ENCODE data around the gene UBXN4. TPM values are rescaled to one million over a fixed set of nuclear protein-coding genes. Genes with fewer than 3 reads are reported as not detected.
A peak's percentile ranks its signal among the peaks of the same experiment; 100 is the strongest.

UBXN4 gene
- total and polyA plus RNA-seq, 2 of the 13 experiments (the other 11 are each of a cell fraction or from before 2014, with no cell fraction given): 74.2 to 104 TPM

DNA sequence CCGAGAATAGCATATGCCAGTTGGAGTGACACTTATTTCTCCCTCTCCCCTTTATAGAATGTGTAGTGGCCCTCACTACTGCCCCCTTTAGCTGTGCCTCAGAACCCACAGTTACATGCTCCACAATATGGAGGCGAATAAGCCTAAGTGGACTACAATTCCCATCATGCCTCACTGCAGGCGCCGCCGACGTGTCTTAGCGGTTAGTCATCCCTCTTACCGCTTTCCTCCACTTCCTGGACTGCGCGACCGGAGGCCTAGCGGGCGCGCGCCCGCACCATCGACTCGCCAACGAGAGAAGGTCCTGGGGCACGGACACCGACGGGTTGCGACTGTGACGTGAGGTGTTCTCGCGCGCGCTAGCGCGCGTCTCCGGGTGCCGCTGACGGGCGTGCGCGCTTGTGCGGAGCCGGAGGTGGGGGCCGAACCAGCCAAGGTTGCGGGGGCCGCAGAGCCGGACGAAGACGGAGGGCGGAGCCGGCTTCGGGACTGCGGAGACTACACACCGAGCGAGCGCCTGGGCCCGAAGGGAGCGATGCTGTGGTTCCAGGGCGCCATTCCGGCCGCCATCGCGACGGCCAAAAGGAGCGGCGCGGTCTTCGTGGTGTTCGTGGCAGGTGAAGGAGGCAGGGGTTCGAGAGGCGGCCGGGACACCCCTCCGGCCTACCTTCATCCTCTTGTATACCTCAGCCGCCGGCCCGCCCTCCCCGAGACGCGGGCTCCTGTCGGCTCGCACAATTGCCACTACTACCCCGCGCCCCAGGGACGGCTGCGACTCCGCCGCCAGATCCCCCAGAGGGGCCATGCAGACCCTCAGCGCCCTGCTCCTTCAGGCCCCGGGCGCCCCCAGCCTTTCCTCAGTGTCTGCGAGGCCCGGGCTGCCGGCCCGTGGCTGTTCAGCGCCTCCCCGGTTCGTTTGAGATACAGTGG is at the start of gene UBXN4 (continued):
- no peak for TF ChIP-seq ZBTB39 (CRISPR knock-in tag; IDR thresholded peaks at IDR 0.05)
- TF ChIP-seq ZNF34 (CRISPR knock-in tag; IDR thresholded peaks at IDR 0.05; ENCODE audit: borderline replicate concordance): no peak
- TF ChIP-seq DBP (CRISPR knock-in tag; IDR thresholded peaks at IDR 0.05; ENCODE audit: not compliant biosample characterization): peak; percentile 80
- no peak for TF ChIP-seq MZF1 (CRISPR knock-in tag; IDR thresholded peaks at IDR 0.05; ENCODE audit: borderline replicate concordance)
- no peak; the same call in 1 of the 2 replicates for TF ChIP-seq ZFAT (CRISPR knock-in tag; conservative IDR thresholded peaks at IDR 0.05)
- TF ChIP-seq MAFK (conservative IDR thresholded peaks at IDR 0.05 in 1 of 2, IDR thresholded peaks at IDR 0.05 in 1 of 2; ENCODE audit: low read length in 2 of 2): no peak
- TF ChIP-seq ZNF124 (CRISPR knock-in tag; IDR thresholded peaks at IDR 0.05): peak; percentile 17; the same call in 1 of the 2 replicates
- no peak for TF ChIP-seq TAF15 (IDR thresholded peaks at IDR 0.05; ENCODE audit: low read depth, low read length, poor library complexity, severe bottlenecking)
- 0 out of 2 replicates have a peak, but pooled peaks have one; percentile 53 for TF ChIP-seq ZNF24 (IDR thresholded peaks at IDR 0.05)
- 0 out of 2 replicates have a peak, but pooled peaks have one; percentile 56 for TF ChIP-seq ZNF850 (CRISPR knock-in tag; conservative IDR thresholded peaks at IDR 0.05)
- TF ChIP-seq ZNF564 (CRISPR knock-in tag; IDR thresholded peaks at IDR 0.05): peak; percentile 83
- TF ChIP-seq ZNF142 (CRISPR knock-in tag; IDR thresholded peaks at IDR 0.05): peak; percentile 95; the same call in 1 of the 2 replicates
- TF ChIP-seq ZNF563 (CRISPR knock-in tag; IDR thresholded peaks at IDR 0.05): peak; percentile 95; the same call in 1 of the 2 replicates
- TF ChIP-seq FOXA3 (CRISPR knock-in tag; IDR thresholded peaks at IDR 0.05): peak; percentile 47; the same call in 1 of the 2 replicates
- TF ChIP-seq ZBTB7A (CRISPR knock-in tag; IDR thresholded peaks at IDR 0.05): peak; percentile 69; the same call in 1 of the 2 replicates
- no peak for TF ChIP-seq NFE2L2 (IDR thresholded peaks at IDR 0.05; ENCODE audit: low read length)
- no peak; the same call in 1 of the 2 replicates for TF ChIP-seq ZNF816 (CRISPR knock-in tag; IDR thresholded peaks at IDR 0.05; ENCODE audit: borderline replicate concordance)
- TF ChIP-seq ZNF879 (CRISPR knock-in tag; IDR thresholded peaks at IDR 0.05): peak; percentile 96; the same call in 1 of the 2 replicates

Data from HepG2 (cell line).